ENCODE measurements around the gene RNF146.

The RNF146 gene

DNA sequence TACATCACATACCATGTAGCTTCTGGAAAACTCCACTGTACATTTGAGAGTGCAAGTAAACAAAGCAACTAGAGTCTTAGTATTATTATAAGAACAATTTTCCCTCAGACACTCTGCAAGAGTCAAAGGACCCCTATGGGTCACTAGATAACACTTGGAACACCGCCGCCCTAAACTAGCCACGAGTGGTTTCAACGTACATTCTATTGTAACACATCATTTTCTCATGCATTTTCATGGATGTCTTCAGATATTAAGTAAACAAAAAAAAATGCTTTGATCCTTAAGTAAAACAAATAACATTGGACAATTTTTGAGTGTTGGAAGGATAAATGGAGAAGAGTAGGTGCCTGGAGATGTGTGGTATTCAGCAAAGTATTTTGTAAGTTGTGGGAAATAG, 3.2 kb upstream of the RNF146 start:
- Histone ChIP-seq H3K9me3 (ENCODE audit: control insufficient read depth, low read depth, low read length) (no peaks in the 10 kb centered on the region), H3K27ac (ENCODE audit: low read length) (no peak overlapping the region), H3K4me1 (ENCODE audit: control insufficient read depth, low read depth, low read length) (no peaks in the 10 kb centered on the region), H3K36me3 (ENCODE audit: control insufficient read depth, low read depth, low read length) (no peaks in the 10 kb centered on the region), H3K9ac (ENCODE audit: low read length) (no peak overlapping the region), H3K4me3 (ENCODE audit: low read length) (no peak overlapping the region), H3K27me3 (ENCODE audit: control insufficient read depth, insufficient read depth, low read length) (no peaks in the 10 kb centered on the region)

DNA sequence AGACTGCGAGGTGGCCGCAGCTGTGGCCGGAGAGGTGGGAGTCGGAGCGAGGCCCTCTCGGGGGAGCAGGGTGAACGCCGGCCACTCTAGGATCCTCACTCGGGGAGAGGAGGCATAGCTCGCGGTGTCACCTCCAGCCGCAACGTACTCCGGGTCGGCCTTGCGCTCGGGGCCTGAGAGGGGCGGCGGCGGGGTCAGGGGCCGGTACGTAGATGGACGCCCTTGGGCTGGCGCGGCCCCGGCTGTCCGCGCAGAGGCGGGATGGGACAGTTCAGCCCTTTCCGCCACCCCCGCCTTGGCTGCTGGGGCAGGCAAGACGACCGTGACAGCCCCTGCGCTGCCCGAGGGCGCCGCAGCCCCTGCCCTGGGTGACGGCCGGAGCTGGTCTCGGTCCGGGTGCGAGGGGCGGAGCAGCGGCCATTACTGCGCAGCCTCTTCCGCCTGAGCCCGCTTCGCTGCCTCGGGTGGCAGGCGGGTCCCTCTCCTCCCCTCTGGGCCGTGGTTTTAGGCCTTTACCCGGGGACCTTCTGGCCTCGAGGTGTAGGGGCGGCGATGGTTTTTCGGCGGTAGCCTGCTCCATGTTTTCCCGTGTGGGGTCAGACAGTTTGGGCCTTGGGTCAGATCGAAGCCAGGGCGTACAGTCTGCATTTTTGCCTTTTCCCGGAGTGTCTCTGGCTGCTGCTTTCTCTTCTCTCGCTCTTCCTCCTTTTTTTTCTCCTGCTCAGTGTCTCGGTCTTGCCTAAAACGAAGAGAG, 405 bp downstream of the RNF146 start:
- no peaks in the 10 kb centered on the region for H3K36me3 ChIP-seq (ENCODE audit: control insufficient read depth, low read depth, low read length)
- H3K4me1 ChIP-seq (ENCODE audit: control insufficient read depth, low read depth, low read length) = peaks cover 3% of the 10 kb centered on the region
- H3K4me3 ChIP-seq (ENCODE audit: low read length) = peak overlapping the region; percentile 94
- H3K27ac ChIP-seq (ENCODE audit: low read length) = peak overlapping the region; percentile 95
- H3K27me3 ChIP-seq (ENCODE audit: control insufficient read depth, insufficient read depth, low read length) = no peaks in the 10 kb centered on the region
- H3K9ac ChIP-seq (ENCODE audit: low read length) = peak overlapping the region; percentile 96
- no peaks in the 10 kb centered on the region for H3K9me3 ChIP-seq (ENCODE audit: control insufficient read depth, low read depth, low read length)

DNA sequence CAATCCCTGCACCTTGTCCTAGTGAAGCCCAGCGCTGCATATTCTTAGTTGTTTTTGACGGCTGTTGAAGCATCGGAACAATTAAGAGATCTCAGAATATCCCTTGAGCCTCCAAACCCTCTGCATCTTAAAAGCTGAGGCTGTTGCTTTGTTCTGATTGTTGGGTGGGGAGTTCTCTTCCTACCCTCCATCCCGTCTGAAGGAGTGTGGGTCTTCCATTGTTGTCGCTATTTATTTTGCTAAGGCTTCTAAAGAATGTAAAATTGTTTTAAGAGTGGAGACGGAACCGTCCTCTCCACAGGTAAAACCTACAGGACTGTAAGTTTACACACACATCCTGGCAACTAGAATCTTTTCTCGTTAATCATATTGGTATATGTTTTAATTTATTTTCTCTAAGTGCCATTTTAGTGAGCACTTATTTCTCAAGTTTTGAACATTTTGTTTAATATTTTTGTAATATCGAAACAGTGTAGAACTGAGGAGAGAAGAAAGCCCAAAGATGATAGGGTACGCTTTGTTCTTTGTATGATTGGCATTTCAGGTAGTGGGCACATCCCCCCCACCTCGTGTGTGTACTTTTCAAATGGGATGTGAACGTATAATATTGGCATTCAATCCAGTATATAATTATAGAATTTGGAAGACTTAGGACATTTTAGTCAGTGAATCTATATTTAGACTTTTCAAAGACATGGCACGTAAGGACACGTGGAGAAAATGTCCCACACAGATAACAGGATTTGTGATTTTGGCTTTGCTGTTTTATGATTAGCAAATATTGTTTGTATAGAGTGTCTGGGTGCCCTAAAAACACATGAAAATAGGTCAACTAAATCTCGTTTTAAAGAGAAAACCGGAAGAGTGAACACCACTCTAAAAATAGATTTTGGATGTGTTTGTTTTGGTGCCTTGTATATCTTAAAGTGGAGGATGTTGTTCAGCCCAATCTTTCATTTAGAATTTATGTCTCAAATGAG, 1.3 kb downstream of the RNF146 start:
- Histone ChIP-seq H3K9ac (ENCODE audit: low read length) (peak overlapping the region; percentile 96), H3K27ac (ENCODE audit: low read length) (peak overlapping the region; percentile 95), H3K9me3 (ENCODE audit: control insufficient read depth, low read depth, low read length) (no peaks in the 10 kb centered on the region), H3K27me3 (ENCODE audit: control insufficient read depth, insufficient read depth, low read length) (no peaks in the 10 kb centered on the region), H3K4me1 (ENCODE audit: control insufficient read depth, low read depth, low read length) (peaks cover 3% of the 10 kb centered on the region), H3K4me3 (ENCODE audit: low read length) (peak overlapping the region; percentile 94), H3K36me3 (ENCODE audit: control insufficient read depth, low read depth, low read length) (no peaks in the 10 kb centered on the region)

DNA sequence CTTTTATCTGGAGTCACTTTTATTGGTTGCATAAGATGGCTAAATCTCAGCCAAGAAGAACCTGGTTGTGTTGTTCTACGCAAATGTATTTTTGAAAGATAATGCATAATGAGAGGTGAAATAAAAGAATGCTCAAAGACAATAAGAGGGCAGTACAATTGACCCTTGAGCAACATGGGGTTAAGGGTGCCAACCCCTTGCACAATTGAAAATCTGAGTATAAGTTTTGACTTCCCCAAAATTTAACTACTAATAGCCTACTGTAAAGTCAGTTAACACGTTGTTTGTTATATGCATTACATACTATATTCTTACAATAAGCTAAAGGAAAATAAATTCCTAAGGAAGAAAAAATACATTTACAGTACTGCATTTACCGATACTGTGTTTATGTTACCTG, 5.9 kb downstream of the RNF146 start:
- Histone ChIP-seq H3K36me3 (ENCODE audit: control insufficient read depth, low read depth, low read length) (no peaks in the 10 kb centered on the region), H3K27me3 (ENCODE audit: control insufficient read depth, insufficient read depth, low read length) (no peaks in the 10 kb centered on the region)

DNA sequence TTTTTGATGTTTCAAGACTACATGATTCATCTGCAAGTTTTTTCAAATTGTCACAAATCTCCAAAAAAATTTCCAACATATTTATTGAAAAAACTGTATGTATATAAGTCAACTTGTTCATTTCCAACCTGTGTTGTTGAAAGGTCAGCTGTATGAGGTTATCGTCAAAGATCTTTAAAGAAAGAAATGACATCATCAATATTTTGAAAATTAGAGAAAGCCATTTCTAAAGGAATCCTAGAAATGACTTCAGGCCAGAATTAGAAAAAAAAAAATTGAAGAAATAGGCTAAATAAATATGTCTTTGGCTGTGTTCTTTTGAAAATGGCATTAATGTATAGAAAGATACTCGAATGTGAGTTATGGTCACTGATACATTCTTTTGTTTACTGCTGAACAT, 6.8 kb downstream of the RNF146 start:
- H3K27me3 ChIP-seq (ENCODE audit: control insufficient read depth, insufficient read depth, low read length) = no peaks in the 10 kb centered on the region
- peaks cover 3% of the 10 kb centered on the region for H3K4me1 ChIP-seq (ENCODE audit: control insufficient read depth, low read depth, low read length)
- no peak overlapping the region for H3K9ac ChIP-seq (ENCODE audit: low read length)
- no peak overlapping the region for H3K4me3 ChIP-seq (ENCODE audit: low read length)
- no peaks in the 10 kb centered on the region for H3K9me3 ChIP-seq (ENCODE audit: control insufficient read depth, low read depth, low read length)
- no peak overlapping the region for H3K27ac ChIP-seq (ENCODE audit: low read length)
- H3K36me3 ChIP-seq (ENCODE audit: control insufficient read depth, low read depth, low read length) = no peaks in the 10 kb centered on the region

More for the DNA sequence above, 5.9 kb downstream of the RNF146 start:
- H3K27ac ChIP-seq (ENCODE audit: low read length) = no peak overlapping the region
- H3K9me3 ChIP-seq (ENCODE audit: control insufficient read depth, low read depth, low read length) = no peaks in the 10 kb centered on the region
- no peak overlapping the region for H3K4me3 ChIP-seq (ENCODE audit: low read length)
- H3K4me1 ChIP-seq (ENCODE audit: control insufficient read depth, low read depth, low read length) = peaks cover 3% of the 10 kb centered on the region
- H3K9ac ChIP-seq (ENCODE audit: low read length) = no peak overlapping the region

DNA sequence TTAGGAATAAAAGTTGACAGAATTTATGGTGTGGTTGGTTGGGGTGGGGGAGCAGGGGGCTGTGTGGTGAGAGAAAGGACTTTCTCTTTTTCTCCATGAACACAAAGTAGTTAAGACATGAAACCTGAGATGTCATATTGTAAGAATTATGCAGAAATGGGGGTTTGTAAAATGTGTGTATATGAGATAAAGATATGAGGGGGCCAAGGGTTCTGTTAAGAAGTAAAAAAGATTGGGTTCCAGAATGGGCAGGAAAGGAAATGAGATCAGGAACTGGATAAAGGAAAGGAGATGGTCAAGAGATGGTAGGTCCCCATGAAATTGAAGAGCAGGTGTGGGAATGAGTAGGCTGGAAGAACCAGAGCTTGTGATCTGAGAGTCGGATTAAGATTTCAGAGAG, 9.7 kb downstream of the RNF146 start:
- Histone ChIP-seq H3K27me3 (ENCODE audit: control insufficient read depth, insufficient read depth, low read length) (no peaks in the 10 kb centered on the region), H3K9me3 (ENCODE audit: control insufficient read depth, low read depth, low read length) (no peaks in the 10 kb centered on the region), H3K4me3 (ENCODE audit: low read length) (no peak overlapping the region), H3K36me3 (ENCODE audit: control insufficient read depth, low read depth, low read length) (peaks cover 12% of the 10 kb centered on the region), H3K27ac (ENCODE audit: low read length) (no peak overlapping the region), H3K4me1 (ENCODE audit: control insufficient read depth, low read depth, low read length) (peaks cover 3% of the 10 kb centered on the region), H3K9ac (ENCODE audit: low read length) (no peak overlapping the region)

DNA sequence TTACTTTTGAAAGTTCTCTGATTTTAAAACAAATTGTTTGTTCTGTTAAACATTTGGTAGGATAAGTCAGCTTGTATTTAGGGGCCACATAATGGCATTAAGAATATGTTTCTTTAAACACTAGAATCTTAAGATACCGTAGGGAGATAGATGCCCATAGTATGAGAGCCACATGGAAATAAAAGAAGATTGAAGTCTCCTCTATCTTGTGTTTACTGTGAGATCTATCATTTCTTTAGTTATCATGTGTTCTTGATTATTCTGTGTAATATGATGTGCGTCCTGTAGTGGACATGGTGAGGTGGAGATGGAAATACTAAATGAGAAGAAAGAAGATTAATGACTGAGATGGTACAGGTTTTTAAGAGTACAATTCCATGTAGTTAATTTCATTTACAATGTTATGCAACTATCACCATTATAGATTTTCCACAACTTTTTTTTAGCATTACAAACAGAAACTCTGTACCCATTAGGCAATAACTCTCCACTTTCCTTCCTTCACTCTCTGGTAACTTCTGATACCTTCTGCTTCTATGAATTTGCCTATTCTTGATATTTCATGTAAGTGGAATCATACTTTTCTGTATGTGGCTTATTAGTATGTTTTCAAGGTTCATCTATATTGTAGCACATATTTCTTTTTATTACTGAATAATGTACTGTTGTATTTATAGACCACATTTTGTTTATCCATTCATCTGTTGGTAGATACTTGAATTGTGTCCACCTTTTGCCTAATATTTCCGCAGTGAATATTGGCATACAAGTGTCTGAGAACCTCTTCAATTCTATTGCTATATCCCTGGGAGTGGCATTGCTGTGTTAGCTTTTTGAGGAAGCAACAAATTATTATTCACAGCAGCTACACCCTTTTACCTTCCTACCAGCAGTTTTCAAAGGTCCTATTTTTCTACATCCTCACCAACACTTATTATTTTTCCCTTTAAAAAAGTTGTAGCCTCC, 11.5 kb downstream of the RNF146 start:
- H3K9me3 ChIP-seq (ENCODE audit: control insufficient read depth, low read depth, low read length) = no peaks in the 10 kb centered on the region
- no peaks in the 10 kb centered on the region for H3K4me1 ChIP-seq (ENCODE audit: control insufficient read depth, low read depth, low read length)
- H3K9ac ChIP-seq (ENCODE audit: low read length) = no peak overlapping the region
- no peak overlapping the region for H3K27ac ChIP-seq (ENCODE audit: low read length)
- peaks cover 20% of the 10 kb centered on the region for H3K36me3 ChIP-seq (ENCODE audit: control insufficient read depth, low read depth, low read length)
- H3K4me3 ChIP-seq (ENCODE audit: low read length) = no peak overlapping the region
- no peaks in the 10 kb centered on the region for H3K27me3 ChIP-seq (ENCODE audit: control insufficient read depth, insufficient read depth, low read length)

DNA sequence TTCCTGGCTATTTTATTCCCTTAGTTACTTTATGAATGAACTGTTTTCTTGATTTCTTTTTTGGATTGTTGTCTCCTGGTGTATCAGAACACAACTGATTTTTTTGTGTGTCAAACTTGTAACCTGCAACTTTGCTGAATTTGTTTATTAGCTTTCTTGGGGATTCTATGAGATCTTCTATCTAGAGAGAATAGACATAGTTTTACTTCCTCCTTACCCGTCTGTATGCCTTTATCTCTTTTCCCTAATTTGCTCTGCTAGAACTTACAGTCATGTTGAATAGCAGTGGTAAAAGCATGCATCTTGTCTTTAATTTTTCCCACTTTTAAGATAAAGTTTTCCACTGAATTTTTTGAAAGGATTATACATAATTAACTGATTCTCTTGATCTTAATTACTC, 13.2 kb downstream of the RNF146 start:
- H3K27me3 ChIP-seq (ENCODE audit: control insufficient read depth, insufficient read depth, low read length) = no peaks in the 10 kb centered on the region
- no peaks in the 10 kb centered on the region for H3K9me3 ChIP-seq (ENCODE audit: control insufficient read depth, low read depth, low read length)
- peaks cover 30% of the 10 kb centered on the region for H3K36me3 ChIP-seq (ENCODE audit: control insufficient read depth, low read depth, low read length)
- H3K9ac ChIP-seq (ENCODE audit: low read length) = no peak overlapping the region
- no peak overlapping the region for H3K4me3 ChIP-seq (ENCODE audit: low read length)
- H3K27ac ChIP-seq (ENCODE audit: low read length) = no peak overlapping the region
- no peaks in the 10 kb centered on the region for H3K4me1 ChIP-seq (ENCODE audit: control insufficient read depth, low read depth, low read length)

DNA sequence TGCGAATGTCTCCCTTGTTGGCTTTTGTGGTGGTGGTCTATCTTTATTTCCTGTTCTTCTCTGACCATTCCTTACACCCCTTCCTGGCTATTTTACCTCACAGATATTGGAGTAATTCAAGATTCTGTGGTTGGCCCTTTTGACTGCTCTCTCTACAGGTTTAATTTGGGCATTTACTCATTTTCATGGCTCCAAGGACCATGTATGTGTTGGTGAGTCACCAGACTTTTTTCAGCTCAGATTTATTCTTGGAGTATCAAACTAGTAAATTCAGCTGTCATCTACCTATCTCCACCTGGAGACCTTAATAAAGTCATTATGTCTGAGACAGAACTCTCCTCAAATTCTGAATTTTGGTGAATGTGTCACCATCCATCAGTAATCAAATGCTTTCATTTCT, 15.5 kb downstream of the RNF146 start:
- H3K27ac ChIP-seq (ENCODE audit: low read length) = no peak overlapping the region
- H3K4me3 ChIP-seq (ENCODE audit: low read length) = no peak overlapping the region
- H3K36me3 ChIP-seq (ENCODE audit: control insufficient read depth, low read depth, low read length) = peaks cover 47% of the 10 kb centered on the region

DNA sequence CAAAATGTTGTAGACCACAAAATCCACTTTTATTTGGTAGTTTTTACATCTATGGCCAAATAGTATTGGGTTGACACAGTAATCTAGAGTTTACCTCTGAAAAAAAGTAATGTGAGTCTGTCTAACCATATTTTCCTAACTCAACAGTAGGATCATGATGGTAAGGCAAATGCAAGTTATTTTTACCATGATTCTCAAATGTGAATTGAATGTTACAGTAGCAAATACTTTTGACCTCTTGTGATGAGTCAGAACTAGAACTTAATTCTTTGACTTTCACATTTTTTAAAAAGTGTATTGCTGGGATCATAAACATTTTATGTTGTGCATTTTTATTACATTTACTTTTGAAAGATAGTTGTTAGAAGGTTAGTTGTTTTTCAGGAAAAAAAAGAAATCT, 22.0 kb downstream of the RNF146 start:
- Histone ChIP-seq H3K27me3 (ENCODE audit: control insufficient read depth, insufficient read depth, low read length) (no peaks in the 10 kb centered on the region), H3K27ac (ENCODE audit: low read length) (no peak overlapping the region), H3K9ac (ENCODE audit: low read length) (no peak overlapping the region), H3K4me1 (ENCODE audit: control insufficient read depth, low read depth, low read length) (peaks cover 13% of the 10 kb centered on the region), H3K4me3 (ENCODE audit: low read length) (no peak overlapping the region), H3K9me3 (ENCODE audit: control insufficient read depth, low read depth, low read length) (no peaks in the 10 kb centered on the region), H3K36me3 (ENCODE audit: control insufficient read depth, low read depth, low read length) (peaks cover 38% of the 10 kb centered on the region)

More for the DNA sequence above, 15.5 kb downstream of the RNF146 start:
- H3K4me1 ChIP-seq (ENCODE audit: control insufficient read depth, low read depth, low read length) = no peaks in the 10 kb centered on the region
- H3K27me3 ChIP-seq (ENCODE audit: control insufficient read depth, insufficient read depth, low read length) = no peaks in the 10 kb centered on the region
- H3K9me3 ChIP-seq (ENCODE audit: control insufficient read depth, low read depth, low read length) = no peaks in the 10 kb centered on the region
- no peak overlapping the region for H3K9ac ChIP-seq (ENCODE audit: low read length)

DNA sequence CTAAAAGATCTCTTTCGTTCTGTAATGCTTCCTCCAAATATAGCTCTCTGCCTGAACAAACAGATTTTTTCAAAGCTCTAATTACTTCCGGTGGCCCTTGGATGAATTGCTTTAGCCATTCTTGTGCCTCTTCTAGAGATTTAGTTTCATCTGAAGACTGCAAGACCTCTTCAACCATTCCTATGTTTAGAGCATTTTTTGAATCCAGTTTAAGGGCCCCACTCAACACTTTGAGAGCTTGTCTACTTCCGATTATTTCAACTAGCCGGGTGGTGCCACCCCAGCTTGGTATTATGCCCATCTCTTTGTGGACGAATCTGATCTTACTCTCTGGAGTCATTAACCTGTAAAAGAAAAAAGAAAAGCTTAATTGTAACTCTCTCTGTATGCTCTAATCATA, 23.3 kb downstream of the RNF146 start:
- no peaks in the 10 kb centered on the region for H3K9me3 ChIP-seq (ENCODE audit: control insufficient read depth, low read depth, low read length)
- H3K4me1 ChIP-seq (ENCODE audit: control insufficient read depth, low read depth, low read length) = peaks cover 13% of the 10 kb centered on the region
- H3K27ac ChIP-seq (ENCODE audit: low read length) = no peak overlapping the region
- H3K36me3 ChIP-seq (ENCODE audit: control insufficient read depth, low read depth, low read length) = peaks cover 34% of the 10 kb centered on the region
- H3K9ac ChIP-seq (ENCODE audit: low read length) = no peak overlapping the region
- H3K4me3 ChIP-seq (ENCODE audit: low read length) = no peak overlapping the region
- no peaks in the 10 kb centered on the region for H3K27me3 ChIP-seq (ENCODE audit: control insufficient read depth, insufficient read depth, low read length)

All from iPS-18a (cell line).